H1 (cell line): ENCODE results near the gene OLA1. TPM values are rescaled to one million over a fixed set of nuclear protein-coding genes. Genes with fewer than 3 reads are reported as not detected.

Experiments used
- CTCF ChIA-PET: fragments of 300-600 bp; sonication (Branson Sonifier 250); formaldehyde crosslinking; loops from one replicate; lab custom pipeline; 2021; ENCODE audit not compliant: partially characterized antibody; lab: Charles Lee
- POLR2A ChIA-PET: fragments of 300-600 bp; sonication (Branson Sonifier 250); formaldehyde crosslinking; loops from one replicate; lab custom pipeline; 2021; ENCODE audit warnings: inconsistent platforms; ENCODE audit not compliant: partially characterized antibody; lab: Charles Lee
- DNase-seq, 2 experiments: peaks; one replicate each; pipeline versions ENCODE4 v3.0.0 to v3.0.0-alpha.2; 2010 to 2022; ENCODE audit warnings: low spot score in 2 of 2, low read depth in 1 of 2, mixed read lengths in 1 of 2
- FAIRE-seq: peaks from 2 replicates; lab custom pipeline; 2011; peaks lifted over from hg19 to GRCh38; lab: Jason Lieb, UNC
- H2AFZ ChIP-seq: 2 replicates; pipeline ENCODE4 v1.8.1; 2012; ENCODE audit warnings: low read length, inconsistent platforms
- H2AK5ac ChIP-seq: 2 replicates; pipeline ENCODE4 v1.6.1; 2013; ENCODE audit warnings: low read depth, low read length
- H2BK120ac ChIP-seq: replicated peaks from 2 replicates; pipeline ENCODE3; 2013; ENCODE audit warnings: low read depth, low read length, inconsistent platforms
- H2BK12ac ChIP-seq: 2 replicates; pipeline ENCODE4 v1.6.1; 2013; ENCODE audit warnings: low read depth, low read length
- H2BK15ac ChIP-seq: 2 replicates; pipeline ENCODE4 v1.6.1; 2013; ENCODE audit warnings: low read length
- H2BK20ac ChIP-seq: 2 replicates; pipeline ENCODE4 v1.6.1; 2013; ENCODE audit warnings: low read length
- H2BK5ac ChIP-seq: 2 replicates; pipeline ENCODE4 v1.6.1; 2013; ENCODE audit warnings: low read depth, low read length
- H3K14ac ChIP-seq: 2 replicates; pipeline ENCODE4 v1.6.1; 2013; ENCODE audit warnings: inconsistent platforms; ENCODE audit not compliant: insufficient read length
- H3K18ac ChIP-seq: 2 replicates; pipeline ENCODE4 v1.6.1; 2013; ENCODE audit warnings: low read length; ENCODE audit errors: extremely low read depth
- H3K23ac ChIP-seq: 2 replicates; pipeline ENCODE4 v1.6.1; 2013; ENCODE audit warnings: inconsistent platforms; ENCODE audit not compliant: insufficient read length
- H3K23me2 ChIP-seq: 2 replicates; pipeline ENCODE4 v1.6.1; 2013; ENCODE audit warnings: low read depth, low read length
- H3K27ac ChIP-seq: 2 replicates; pipeline ENCODE4 v1.6.1; 2011; ENCODE audit warnings: low read depth, low read length, inconsistent platforms
- H3K27me3 ChIP-seq, 4 experiments: replicated peaks in 1 of 4; 1 replicate in 1 of 4; 2 replicates in 3 of 4; pipeline versions ENCODE4 v1.6.1 to v1.8.1; 2011 to 2013; ENCODE audit warnings: low read length in 3 of 4, mild to moderate bottlenecking in 3 of 4, inconsistent platforms in 2 of 4, mixed read lengths in 2 of 4, moderate library complexity in 1 of 4; ENCODE audit not compliant: control insufficient read depth in 3 of 4, insufficient read depth in 3 of 4; ENCODE audit errors: extremely low read depth in 1 of 4
- H3K36me3 ChIP-seq, 4 experiments: 2 replicates each; pipeline versions ENCODE4 v1.6.1 to v1.8.1; 2011 to 2013; ENCODE audit warnings: mild to moderate bottlenecking in 4 of 4, low read length in 3 of 4, moderate library complexity in 2 of 4, control low read depth in 1 of 4, inconsistent platforms in 1 of 4; ENCODE audit not compliant: insufficient read depth in 4 of 4, control insufficient read depth in 2 of 4
- H3K4ac ChIP-seq: replicated peaks from 2 replicates; pipeline ENCODE3; 2013; ENCODE audit warnings: low read length, low read depth, mixed read lengths, inconsistent platforms; ENCODE audit not compliant: insufficient read length
- H3K4me1 ChIP-seq, 4 experiments: replicated peaks in 1 of 4; 1 replicate in 1 of 4; 2 replicates in 3 of 4; pipeline versions ENCODE4 v1.6.1 to v1.8.1; 2011 to 2013; ENCODE audit warnings: low read length in 3 of 4, inconsistent platforms in 2 of 4, mixed read lengths in 1 of 4; ENCODE audit not compliant: insufficient read depth in 4 of 4, control insufficient read depth in 3 of 4
- H3K4me2 ChIP-seq, 2 experiments: 2 replicates each; pipeline versions ENCODE4 v1.6.1 to v1.8.1; 2011 to 2013; ENCODE audit warnings: low read depth in 2 of 2, low read length in 2 of 2, control low read depth in 1 of 2, inconsistent platforms in 1 of 2, mild to moderate bottlenecking in 1 of 2; ENCODE audit not compliant: insufficient read depth in 1 of 2
- H3K4me3 ChIP-seq, 4 experiments: fragments of 200-600, 300-600 bp in 1 of 4; sonication (generic), shearing (Covaris generic), sonication (Bioruptor Twin) in 1 of 4; 2 replicates each; pipeline versions ENCODE4 v1.5.1 to v1.8.1; 2011 to 2016; ENCODE audit warnings: low read length in 4 of 4, low read depth in 3 of 4, control low read depth in 2 of 4, inconsistent platforms in 2 of 4, mild to moderate bottlenecking in 2 of 4, mixed read lengths in 1 of 4, moderate library complexity in 1 of 4; ENCODE audit not compliant: insufficient read depth in 2 of 4; ENCODE audit errors: extremely low read depth in 1 of 4
- H3K56ac ChIP-seq: replicated peaks from 2 replicates; pipeline ENCODE3; 2013; ENCODE audit warnings: low read depth, mild to moderate bottlenecking, mixed read lengths, low read length, inconsistent platforms; ENCODE audit not compliant: insufficient read length
- H3K79me1 ChIP-seq: 2 replicates; pipeline ENCODE4 v1.6.1; 2013; ENCODE audit warnings: low read depth, low read length, control low read depth
- H3K79me2 ChIP-seq, 2 experiments: 2 replicates each; pipeline versions ENCODE4 v1.6.1 to v1.8.1; 2012 to 2013; ENCODE audit warnings: low read length in 2 of 2, mild to moderate bottlenecking in 2 of 2, inconsistent platforms in 1 of 2; ENCODE audit not compliant: insufficient read depth in 2 of 2, control insufficient read depth in 1 of 2
- H3K9ac ChIP-seq, 4 experiments: replicated peaks in 1 of 4; 1 replicate in 1 of 4; 2 replicates in 3 of 4; pipeline versions ENCODE4 v1.6.1 to v1.8.1; 2011 to 2013; ENCODE audit warnings: low read depth in 3 of 4, low read length in 3 of 4, control low read depth in 2 of 4, mild to moderate bottlenecking in 2 of 4, moderate library complexity in 2 of 4, inconsistent platforms in 1 of 4; ENCODE audit errors: extremely low read depth in 1 of 4
- H3K9me3 ChIP-seq, 2 experiments: 2 replicates each; pipeline versions ENCODE4 v1.6.1 to v1.8.1; 2012 to 2013; ENCODE audit warnings: mild to moderate bottlenecking in 2 of 2, moderate library complexity in 2 of 2, control low read depth in 1 of 2, inconsistent platforms in 1 of 2, low read depth in 1 of 2, low read length in 1 of 2, mixed read lengths in 1 of 2; ENCODE audit not compliant: insufficient read depth in 2 of 2
- H4K20me1 ChIP-seq, 2 experiments: replicated peaks in 1 of 2; 2 replicates each; pipeline versions ENCODE3 to v1.8.1; 2011 to 2013; ENCODE audit warnings: inconsistent platforms in 2 of 2, low read length in 2 of 2, mild to moderate bottlenecking in 1 of 2; ENCODE audit not compliant: insufficient read depth in 2 of 2, control insufficient read depth in 1 of 2
- H4K5ac ChIP-seq: 2 replicates; pipeline ENCODE4 v1.6.1; 2013; ENCODE audit warnings: low read length, low read depth, mixed read lengths, inconsistent platforms; ENCODE audit not compliant: insufficient read length
- H4K8ac ChIP-seq: 2 replicates; pipeline ENCODE4 v1.8.0; 2013; ENCODE audit warnings: mild to moderate bottlenecking, moderate library complexity, low read length, inconsistent platforms; ENCODE audit not compliant: insufficient read depth; ENCODE audit errors: extremely low read depth
- H4K91ac ChIP-seq: replicated peaks from 2 replicates; pipeline ENCODE3; 2013; ENCODE audit warnings: low read length, mixed read lengths, inconsistent platforms; ENCODE audit not compliant: insufficient read length
- ATF2 ChIP-seq: IDR thresholded peaks from 2 replicates; pipeline ENCODE4 v1.6.1; 2012; ENCODE audit warnings: low read length, inconsistent platforms
- BCL11A ChIP-seq, 2 experiments: IDR thresholded peaks; one replicate each; pipeline ENCODE4 v1.6.1; 2011; ENCODE audit warnings: low read depth in 2 of 2, low read length in 2 of 2, mild to moderate bottlenecking in 2 of 2
- CBX5 ChIP-seq: fragments of 300-800, 300-1000 bp; sonication (generic); IDR thresholded peaks from 2 replicates; pipeline ENCODE4 v1.7.1; 2016; ENCODE audit warnings: antibody characterized with exemption, low read length, low read depth
- EZH2 ChIP-seq: fragments of 200-600 bp; sonication (generic); IDR thresholded peaks from 2 replicates; pipeline ENCODE4 v1.7.1; 2012; ENCODE audit warnings: low read depth, mild to moderate bottlenecking, moderate library complexity, low read length, inconsistent platforms; ENCODE audit not compliant: severe bottlenecking
- FOSL1 ChIP-seq: IDR thresholded peaks from 2 replicates; pipeline ENCODE4 v1.6.1; 2011; ENCODE audit warnings: mild to moderate bottlenecking, low read depth, low read length, moderate library complexity; ENCODE audit not compliant: insufficient read depth
- GTF2F1 ChIP-seq: IDR thresholded peaks from 2 replicates; pipeline ENCODE4 v1.6.1; 2012; ENCODE audit warnings: low read depth, low read length, improper control_type of control experiment, borderline replicate concordance
- JUND ChIP-seq: IDR thresholded peaks from 2 replicates; pipeline ENCODE4 v1.6.1; 2011; ENCODE audit warnings: mild to moderate bottlenecking, improper control_type of control experiment, low read length
- KDM1A ChIP-seq: fragments of 200-600, 300-600 bp; sonication (generic); IDR thresholded peaks from 2 replicates; pipeline ENCODE4 v1.7.1; 2016; ENCODE audit warnings: mild to moderate bottlenecking, low read length, borderline replicate concordance
- NANOG ChIP-seq: IDR thresholded peaks from 2 replicates; pipeline ENCODE4 v1.6.1; 2011; ENCODE audit warnings: low read length, low read depth, mild to moderate bottlenecking, inconsistent platforms; ENCODE audit not compliant: insufficient read depth, poor library complexity, severe bottlenecking
- SIN3A ChIP-seq, 2 experiments: IDR thresholded peaks in 1 of 2; conservative IDR thresholded peaks in 1 of 2; 2 replicates each; pipeline ENCODE4 v1.6.1; 2011 to 2012; ENCODE audit warnings: low read length in 2 of 2, improper control_type of control experiment in 1 of 2, low read depth in 1 of 2, mild to moderate bottlenecking in 1 of 2
- SIRT6 ChIP-seq: IDR thresholded peaks from one replicate; pipeline ENCODE4 v1.7.1; 2012; ENCODE audit warnings: low read length, inconsistent platforms
- TEAD4 ChIP-seq: IDR thresholded peaks from 2 replicates; pipeline ENCODE4 v1.6.1; 2012; ENCODE audit warnings: low read depth, low read length, inconsistent platforms, mixed read lengths
- WGBS, 2 experiments: shearing (Covaris generic) in 1 of 2; methylation state at CpG; one replicate each; pipeline versions ENCODE4 v1.1.6 to v1.1.7; 2013 to 2015; ENCODE audit warnings: low lambda C conversion rate in 2 of 2, mixed read lengths in 2 of 2, inconsistent platforms in 1 of 2, low coverage in 1 of 2, missing lambda C conversion rate in 1 of 2; ENCODE audit not compliant: insufficient replicate concordance in 2 of 2, insufficient coverage in 1 of 2, insufficient read length in 1 of 2; ENCODE audit errors: extremely low coverage in 1 of 2, missing lambda C conversion rate in 1 of 2; 5-methylcytosine and 5-hydroxymethylcytosine counted together
- polyA plus RNA-seq, 7 experiments: library from polyadenylated mRNA; depleted of rRNA in 3 of 7; stranded (reverse) in 5 of 7; unstranded in 2 of 7; fragments of >200 nt in 5 of 7; fragments of 200-250 nt in 2 of 7; gene quantifications; 1 replicate in 5 of 7; 2 replicates in 1 of 7; 4 replicates in 1 of 7; pipeline versions ENCODE4 v1.2.1 to v1.2.3, GENCODE V29; 2011 to 2013; ENCODE audit warnings: missing spikeins in 2 of 7, mixed read lengths in 2 of 7
- total RNA-seq: library from RNA; stranded (reverse); fragmentation: NEBNext Ultra II Directional; extraction: Animal tissue kit (Norgen Biotek cat#: 25700); gene quantifications from 2 replicates; pipeline ENCODE4 v1.2.1, GENCODE V29; 2021

OLA1 gene
- total and polyA plus RNA-seq, 2 of the 8 experiments (the other 6 are each of a cell fraction or from before 2014, with no cell fraction given), result 39.3 to 158 TPM

GRCh38 chr2:174174741-174175140 lies 73.6 kb downstream of the OLA1 start:
- Histone ChIP-seq H3K4me2 (no peak overlapping the region), H2BK120ac (no peak overlapping the region), H4K8ac (no peak overlapping the region), H3K9ac (no peak overlapping the region), H2BK5ac (no peak overlapping the region), H3K79me1 (no peaks in the 10 kb centered on the region; the same call in 1 of the 2 replicates), H3K36me3 (peaks cover 0 to 6% (median 1%) of the 10 kb centered on the region in 4 experiments; a peak in 3 of 8 replicates), H3K4me3 (no peak overlapping the region), H3K9me3 (peaks cover 0 to 9% of the 10 kb centered on the region in 2 experiments; a peak in 3 of 4 replicates), H3K27ac (no peak overlapping the region), H2BK20ac (no peak overlapping the region), H2BK15ac (no peak overlapping the region), H3K79me2 (peaks cover 0 to 30% of the 10 kb centered on the region in 2 experiments; a peak in 2 of 4 replicates), H3K56ac (no peak overlapping the region), H2AFZ (no peak overlapping the region), H3K18ac (no peak overlapping the region), H3K4me1 (peaks cover 0 to 3% (median 0%) of the 10 kb centered on the region in 4 experiments; a peak in 1 of 7 replicates), H4K91ac (no peak overlapping the region), H4K20me1 (no peaks in the 10 kb centered on the region), H3K14ac (no peak overlapping the region), H2AK5ac (no peak overlapping the region), H2BK12ac (no peak overlapping the region), H3K23ac (no peak overlapping the region), H4K5ac (no peak overlapping the region), H3K27me3 (no peaks in the 10 kb centered on the region), H3K23me2 (no peaks in the 10 kb centered on the region), H3K4ac (no peak overlapping the region)
- CTCF ChIA-PET, result interaction anchor here (1.7 kb wide), 1 partner anchor 29 kb away, joined by 4 read pairs; no protein-coding TSS in a partner anchor
- POLR2A ChIA-PET, result no interaction called here
- TF ChIP-seq ATF2 (no peak), GTF2F1 (no peak), KDM1A (no peak), EZH2 (no peak), BCL11A (IDR thresholded peaks at IDR 0.05; ENCODE audit: low read depth in 2 of 2, low read length in 2 of 2) (no peak), JUND (no peak), CBX5 (no peak), FOSL1 (no peak), SIRT6 (no peak), TEAD4 (no peak), SIN3A (conservative IDR thresholded peaks at IDR 0.05 in 1 of 2, IDR thresholded peaks at IDR 0.05 in 1 of 2; ENCODE audit: low read depth in 1 of 2, low read length in 2 of 2) (no peak), NANOG (no peak)
- no peak for DNase-seq
- 93% methylated on average over 2 of the region's 2 CpGs; no CpG with 5 or more reads in 1 of the 2 experiments for WGBS, 2 experiments
- FAIRE-seq, result no peak
